ENCODE results near the gene WDR31.

The WDR31 gene

GRCh38 chr9:113319054-113319453 is 21.0 kb downstream of the WDR31 start:
- no peak overlapping the region for H3K27ac ChIP-seq (ENCODE audit: poor library complexity, severe bottlenecking)
- no peaks in the 10 kb centered on the region for H3K9me3 ChIP-seq (ENCODE audit: severe bottlenecking)
- DNase-seq (ENCODE audit: low spot score) = no peak
- TF ChIP-seq CTCF (IDR thresholded peaks at IDR 0.05; ENCODE audit: poor library complexity, severe bottlenecking) = no peak
- H3K4me1 ChIP-seq (ENCODE audit: insufficient read depth, poor library complexity, severe bottlenecking) = no peaks in the 10 kb centered on the region
- ATAC-seq (ENCODE audit: low read depth) = no peak
- H3K36me3 ChIP-seq (ENCODE audit: low read depth) = no peaks in the 10 kb centered on the region
- H3K4me3 ChIP-seq (ENCODE audit: severe bottlenecking) = no peak overlapping the region
- no peaks in the 10 kb centered on the region for H3K27me3 ChIP-seq (ENCODE audit: insufficient read depth, poor library complexity, severe bottlenecking)

GRCh38 chr9:113317777-113318176 is 22.3 kb downstream of the WDR31 start:
- H3K27ac ChIP-seq (ENCODE audit: poor library complexity, severe bottlenecking) = no peak overlapping the region
- no peaks in the 10 kb centered on the region for H3K4me1 ChIP-seq (ENCODE audit: insufficient read depth, poor library complexity, severe bottlenecking)
- no peak for ATAC-seq (ENCODE audit: low read depth)
- no peaks in the 10 kb centered on the region for H3K9me3 ChIP-seq (ENCODE audit: severe bottlenecking)
- no peak for DNase-seq (ENCODE audit: low spot score)
- H3K4me3 ChIP-seq (ENCODE audit: severe bottlenecking) = no peak overlapping the region
- H3K36me3 ChIP-seq (ENCODE audit: low read depth) = no peaks in the 10 kb centered on the region
- peak; percentile 5 for TF ChIP-seq CTCF (IDR thresholded peaks at IDR 0.05; ENCODE audit: poor library complexity, severe bottlenecking)
- H3K27me3 ChIP-seq (ENCODE audit: insufficient read depth, poor library complexity, severe bottlenecking) = no peaks in the 10 kb centered on the region

GRCh38 chr9:113316030-113316429 is 24.0 kb downstream of the WDR31 start:
- TF ChIP-seq CTCF (IDR thresholded peaks at IDR 0.05; ENCODE audit: poor library complexity, severe bottlenecking) = no peak
- ATAC-seq (ENCODE audit: low read depth) = no peak
- Histone ChIP-seq H3K4me3 (ENCODE audit: severe bottlenecking) (no peak overlapping the region), H3K27ac (ENCODE audit: poor library complexity, severe bottlenecking) (no peak overlapping the region), H3K4me1 (ENCODE audit: insufficient read depth, poor library complexity, severe bottlenecking) (no peaks in the 10 kb centered on the region), H3K9me3 (ENCODE audit: severe bottlenecking) (no peaks in the 10 kb centered on the region), H3K27me3 (ENCODE audit: insufficient read depth, poor library complexity, severe bottlenecking) (no peaks in the 10 kb centered on the region), H3K36me3 (ENCODE audit: low read depth) (no peaks in the 10 kb centered on the region)
- DNase-seq (ENCODE audit: low spot score) = no peak

- DNase-seq (ENCODE audit: low spot score) (no peak), ATAC-seq (ENCODE audit: low read depth) (no peak)
- Histone ChIP-seq H3K36me3 (ENCODE audit: low read depth) (no peaks in the 10 kb centered on the region), H3K4me3 (ENCODE audit: severe bottlenecking) (no peak overlapping the region), H3K4me1 (ENCODE audit: insufficient read depth, poor library complexity, severe bottlenecking) (no peaks in the 10 kb centered on the region), H3K9me3 (ENCODE audit: severe bottlenecking) (no peaks in the 10 kb centered on the region), H3K27ac (ENCODE audit: poor library complexity, severe bottlenecking) (no peak overlapping the region), H3K27me3 (ENCODE audit: insufficient read depth, poor library complexity, severe bottlenecking) (no peaks in the 10 kb centered on the region)
- no peak for TF ChIP-seq CTCF (IDR thresholded peaks at IDR 0.05; ENCODE audit: poor library complexity, severe bottlenecking)
These were observed 24.8 kb downstream of the WDR31 start for GRCh38 chr9:113315231-113315630.

- no peaks in the 10 kb centered on the region for H3K36me3 ChIP-seq (ENCODE audit: low read depth)
- no peaks in the 10 kb centered on the region for H3K4me1 ChIP-seq (ENCODE audit: insufficient read depth, poor library complexity, severe bottlenecking)
- DNase-seq (ENCODE audit: low spot score) = no peak
- no peaks in the 10 kb centered on the region for H3K27me3 ChIP-seq (ENCODE audit: insufficient read depth, poor library complexity, severe bottlenecking)
- no peak for TF ChIP-seq CTCF (IDR thresholded peaks at IDR 0.05; ENCODE audit: poor library complexity, severe bottlenecking)
- ATAC-seq (ENCODE audit: low read depth) = no peak
- no peak overlapping the region for H3K4me3 ChIP-seq (ENCODE audit: severe bottlenecking)
- no peaks in the 10 kb centered on the region for H3K9me3 ChIP-seq (ENCODE audit: severe bottlenecking)
- no peak overlapping the region for H3K27ac ChIP-seq (ENCODE audit: poor library complexity, severe bottlenecking)
These were observed 26.8 kb downstream of the WDR31 start for GRCh38 chr9:113313261-113313660.

Measured in RWPE2 (cell line).